GM19025 (cell line): ENCODE data around the gene BIRC7.

Source experiments
- ATAC-seq: cut with Tn5 transposase; IDR thresholded peaks from one replicate; pipeline ENCODE4 v1.9.1; 2021; ENCODE audit warnings: mild to moderate bottlenecking, low read depth, moderate library complexity; ENCODE audit not compliant: unreplicated experiment

The BIRC7 gene

DNA sequence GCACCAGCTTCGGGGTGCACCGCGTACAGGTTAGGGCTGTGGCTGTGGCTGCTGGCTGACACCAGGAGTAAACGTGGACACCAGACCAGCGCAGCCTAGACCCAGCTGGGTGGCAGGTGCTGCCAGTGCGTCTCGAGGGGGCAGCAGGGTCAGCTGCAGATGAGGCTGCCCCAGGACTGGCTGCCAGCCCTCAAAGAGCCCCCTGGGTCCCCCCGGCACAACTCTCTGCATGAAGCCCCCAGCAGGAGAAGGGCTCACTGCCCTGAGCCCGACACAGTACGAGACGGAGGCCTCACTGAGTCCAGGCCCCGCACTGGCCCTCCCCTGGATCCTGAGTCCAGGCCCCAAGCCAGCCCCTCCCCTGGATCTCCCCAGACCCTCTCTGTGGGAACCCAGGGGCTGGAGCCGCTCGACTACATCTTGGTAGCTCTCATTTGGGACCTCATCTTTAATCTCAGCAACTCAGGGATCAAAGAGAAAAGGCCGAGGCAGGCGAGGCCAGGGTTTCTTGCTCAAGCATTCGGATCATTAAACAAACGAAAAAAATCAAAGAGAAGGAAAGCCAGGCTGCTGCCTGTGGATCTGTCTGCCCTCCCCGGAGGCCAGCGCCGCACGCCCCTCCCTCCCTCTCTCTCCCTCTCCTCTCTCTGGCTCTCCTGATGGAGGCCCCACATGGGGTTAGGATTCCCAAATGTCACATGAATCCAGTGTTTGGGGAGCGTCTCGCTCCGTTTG lies 25.5 kb downstream of the BIRC7 start:
- no peak for ATAC-seq

DNA sequence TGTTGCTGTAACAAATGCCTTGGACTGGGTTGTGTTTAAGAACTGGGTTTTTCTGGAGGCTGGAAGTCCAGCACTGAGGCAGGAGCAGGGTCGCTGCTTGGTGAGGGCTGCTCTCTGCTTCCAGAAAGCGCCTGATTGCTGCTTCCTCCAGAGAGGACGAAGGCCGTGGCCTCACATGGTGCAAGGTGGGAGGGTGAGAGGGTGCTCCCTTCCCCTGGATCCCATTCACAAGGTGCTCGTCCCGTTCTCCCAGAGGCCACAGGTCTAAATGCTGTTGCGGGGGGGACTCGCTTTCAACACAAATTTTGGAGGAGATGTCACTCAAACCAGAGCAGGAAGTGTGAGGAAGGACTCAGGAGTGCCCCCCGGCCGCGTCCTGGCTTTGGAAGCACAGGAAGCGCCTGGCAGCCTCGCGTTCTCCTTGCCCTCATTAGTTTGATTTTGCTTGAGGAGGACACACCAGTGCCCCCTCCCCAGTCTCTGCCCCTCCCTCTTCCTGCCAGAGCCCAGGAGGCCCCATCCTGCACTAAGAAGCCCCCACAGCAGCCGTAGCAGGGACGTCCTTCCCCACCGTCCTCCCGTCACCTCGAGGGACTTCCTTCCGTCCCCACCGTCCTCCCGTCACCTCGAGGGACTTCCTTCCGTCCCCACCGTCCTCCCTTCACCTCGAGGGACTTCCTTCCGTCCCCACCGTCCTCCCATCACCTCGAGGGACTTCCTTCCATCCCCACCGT lies 26.3 kb downstream of the BIRC7 start:
- ATAC-seq, result no peak

GRCh38 chr20:63262836-63263235 lies 27.1 kb downstream of the BIRC7 start:
- no peak for ATAC-seq

DNA sequence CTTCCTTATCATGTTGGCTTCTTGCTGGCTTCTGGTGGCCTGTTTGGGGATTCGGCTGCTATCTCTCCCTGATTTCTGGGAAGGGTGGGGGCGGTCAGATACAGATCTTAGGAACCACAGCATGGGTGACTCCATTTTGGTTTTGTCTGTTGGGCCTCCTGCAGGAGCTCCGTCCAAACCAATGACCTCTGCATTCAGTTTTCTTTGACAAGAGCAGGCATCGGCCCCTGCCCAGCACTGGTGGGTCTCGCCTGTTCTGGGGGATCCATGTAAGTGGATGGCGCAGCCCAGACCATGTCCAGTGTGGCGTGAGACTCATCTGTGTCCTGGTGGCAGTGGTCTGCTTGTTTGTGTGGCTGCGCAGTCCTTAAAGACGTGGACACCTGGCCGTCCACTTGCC lies 28.3 kb downstream of the BIRC7 start:
- ATAC-seq, result no peak

- ATAC-seq, result no peak
Measured at GRCh38 chr20:63264519-63264918, 28.8 kb downstream of the BIRC7 start.

DNA sequence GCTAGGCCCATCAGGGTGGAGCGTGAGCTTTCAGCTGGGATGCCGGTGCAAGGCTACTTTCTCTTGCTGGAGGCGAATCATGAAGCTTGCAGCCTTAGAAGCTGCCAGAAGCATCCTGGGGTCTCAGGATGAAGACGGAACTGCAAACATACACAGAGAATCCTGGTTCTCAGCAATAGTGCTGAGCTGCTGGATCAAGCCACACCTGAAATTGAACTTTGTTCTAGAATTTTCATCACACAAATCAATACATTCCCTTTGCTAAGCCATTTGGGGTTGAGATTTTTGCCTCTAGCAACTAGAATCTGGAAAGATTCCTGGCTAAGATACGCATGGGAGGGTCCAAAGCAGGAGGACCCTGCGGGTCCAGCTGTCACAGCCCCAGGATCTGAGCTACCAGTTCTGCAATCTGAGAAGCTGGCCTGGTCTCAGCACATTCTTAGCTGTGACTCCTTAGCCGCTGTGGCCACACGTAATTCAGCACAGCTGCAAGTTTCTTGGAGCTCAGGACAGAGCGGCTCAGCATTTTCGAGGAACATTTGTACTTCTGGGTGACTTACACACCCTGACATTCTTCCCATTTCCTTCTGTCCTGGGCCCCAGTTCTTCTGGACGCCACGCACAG lies 30.3 kb downstream of the BIRC7 start:
- ATAC-seq, result no peak

DNA sequence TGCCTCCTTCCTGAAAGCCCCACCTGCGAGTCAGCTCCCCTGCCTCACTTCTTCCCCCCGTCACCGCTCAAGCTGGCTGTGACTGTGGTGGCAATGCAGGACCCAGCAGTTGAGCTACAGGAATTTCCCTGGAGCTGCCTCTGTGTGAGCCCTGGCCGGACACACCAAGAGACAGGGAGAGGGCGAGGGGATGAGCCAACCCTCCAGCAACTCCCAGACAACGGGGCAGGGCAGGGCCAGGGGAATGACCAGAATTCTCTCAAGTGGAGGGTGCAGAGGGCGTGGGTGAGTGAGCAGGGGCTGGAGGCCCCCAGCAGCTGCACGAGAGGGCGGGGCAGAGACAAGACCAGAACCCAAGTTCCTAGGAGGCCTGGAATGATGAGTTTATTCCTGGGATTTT lies 32.0 kb downstream of the BIRC7 start:
- ATAC-seq, result no peak

DNA sequence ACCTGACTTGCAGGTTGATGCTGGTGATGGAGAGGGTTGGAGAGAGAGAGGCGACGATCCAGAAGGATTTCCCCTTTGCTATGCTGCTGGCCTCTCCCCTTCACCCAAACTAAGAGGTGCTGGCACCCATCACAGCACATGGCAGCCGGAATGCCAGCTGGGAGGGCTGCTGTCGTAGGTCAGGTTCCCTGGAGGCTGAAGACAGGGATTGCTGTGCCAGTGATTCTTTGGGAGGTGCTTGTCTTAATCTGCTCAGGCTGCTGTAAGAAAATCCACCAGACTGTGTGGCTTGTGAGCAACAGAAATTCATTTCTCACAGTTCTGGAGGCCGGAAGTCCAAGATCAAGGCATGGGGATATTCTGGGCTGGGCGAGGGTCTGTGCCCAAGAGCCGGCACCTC lies 32.6 kb downstream of the BIRC7 start:
- no peak for ATAC-seq

DNA sequence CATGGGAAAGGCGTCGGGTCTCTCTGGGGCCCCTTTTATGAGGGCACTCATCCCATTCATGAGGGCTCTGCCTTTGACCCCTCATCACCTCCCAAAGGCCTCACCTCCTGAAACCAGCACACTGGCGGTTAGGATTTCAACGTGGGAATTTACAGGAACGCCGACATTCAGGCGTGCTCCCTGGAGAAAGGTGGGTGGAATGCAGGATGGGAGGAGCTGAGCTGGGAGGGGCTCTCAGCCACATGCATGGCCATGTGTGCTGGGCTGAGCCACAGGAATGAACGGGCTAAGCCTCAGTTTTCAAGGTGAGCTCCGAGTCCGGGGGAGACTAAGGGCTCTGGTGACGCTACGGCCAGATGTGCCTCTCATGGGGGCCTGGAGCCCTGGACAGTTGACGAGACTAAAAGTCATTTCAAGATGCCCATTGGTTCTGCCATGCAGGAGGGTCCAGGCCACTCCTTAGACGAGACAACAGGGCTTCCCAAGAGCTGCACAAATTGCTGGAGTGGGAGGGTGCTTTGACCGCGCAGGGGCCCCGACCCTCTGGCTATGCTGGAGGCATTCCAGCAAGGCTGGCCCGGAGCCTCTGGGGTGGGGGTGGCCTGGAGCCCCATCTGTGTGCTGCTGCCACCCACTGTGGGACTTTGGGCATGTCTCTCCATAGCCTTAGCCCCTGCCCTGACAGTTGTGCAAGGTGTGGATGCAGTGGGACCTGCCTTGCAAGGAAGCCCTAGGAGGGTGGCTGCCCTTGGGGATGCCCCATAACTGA lies 33.1 kb downstream of the BIRC7 start:
- no peak for ATAC-seq

DNA sequence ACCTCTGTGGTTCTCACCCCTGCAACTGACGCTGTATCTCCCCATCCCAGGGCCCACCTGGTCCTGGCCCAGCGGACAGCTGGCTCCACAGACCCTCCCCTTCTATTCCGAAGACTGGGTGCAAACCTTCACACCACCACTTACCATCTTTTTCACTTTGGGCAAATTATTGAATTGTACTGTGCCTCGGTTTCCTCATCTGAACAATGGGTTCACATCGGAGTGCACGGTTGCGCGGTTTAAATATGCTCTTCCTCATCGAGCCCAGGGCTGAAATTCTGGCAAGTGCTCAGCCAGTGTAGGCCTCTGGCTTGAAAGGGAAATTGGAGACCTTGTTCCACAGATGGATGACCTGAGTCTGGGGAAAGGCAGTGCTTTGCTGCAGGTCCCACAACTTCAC lies 34.0 kb downstream of the BIRC7 start:
- no peak for ATAC-seq

- no peak for ATAC-seq
Measured at GRCh38 chr20:63270606-63271325, 35.1 kb downstream of the BIRC7 start.

DNA sequence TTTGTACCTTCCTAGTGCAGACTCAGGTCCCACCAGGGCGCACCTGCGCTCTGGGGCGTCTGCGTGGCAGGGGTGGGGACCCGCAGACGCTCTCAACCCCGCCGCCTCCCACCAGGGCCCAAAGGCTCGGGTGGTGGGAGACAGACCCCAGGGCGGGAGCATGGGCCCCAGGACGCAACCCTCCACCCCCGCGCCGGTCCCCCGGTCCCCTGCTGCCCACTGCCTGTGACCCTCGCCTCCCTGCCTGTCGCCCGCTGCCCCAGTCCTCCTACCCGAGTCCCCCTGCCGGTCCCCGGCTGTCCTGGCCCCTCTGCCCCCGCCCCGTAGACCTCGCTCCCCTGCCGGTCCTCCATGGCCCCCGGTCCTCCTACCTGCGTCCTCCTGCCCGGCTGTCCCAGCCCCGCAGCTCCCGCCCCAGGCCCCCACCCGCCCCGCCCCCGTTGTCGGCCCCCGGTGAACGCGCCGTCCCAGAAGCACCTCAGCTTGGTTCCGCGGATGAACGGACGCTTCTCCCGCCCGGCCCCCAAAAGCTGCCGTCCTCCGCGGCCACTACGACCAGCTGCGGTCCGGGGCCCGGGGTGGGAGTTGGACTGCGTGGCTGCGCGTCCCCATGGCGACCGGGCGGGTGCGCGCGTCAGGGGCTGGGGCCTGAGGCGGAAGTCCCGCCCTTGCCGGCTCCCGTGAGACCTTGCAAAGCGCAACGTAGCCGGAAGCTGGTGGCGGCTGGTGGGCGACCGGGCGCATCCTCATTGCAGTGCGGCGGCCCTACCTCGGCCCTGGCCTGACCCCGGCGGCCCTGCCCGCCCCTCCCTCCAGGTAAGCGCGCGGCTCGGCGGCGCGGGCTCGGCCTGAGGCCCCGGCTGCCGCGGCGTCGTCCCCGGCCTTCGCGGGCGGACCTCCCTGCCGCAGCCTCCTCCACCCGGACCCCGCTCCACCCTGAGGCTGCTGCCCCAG lies 36.7 kb downstream of the BIRC7 start, which contains the start of gene ARFGAP1:
Gene ARFGAP1, plus strand, starts transcription at position 709 of the 954 bp plus-strand sequence. CDS start 2,768 bp downstream, outside the sequence.
- peak; percentile 84 for ATAC-seq

- no peak for ATAC-seq
Measured at GRCh38 chr20:63273059-63273579, 37.4 kb downstream of the BIRC7 start.

- ATAC-seq, result no peak
Measured at GRCh38 chr20:63273635-63274380, 38.1 kb downstream of the BIRC7 start.

DNA sequence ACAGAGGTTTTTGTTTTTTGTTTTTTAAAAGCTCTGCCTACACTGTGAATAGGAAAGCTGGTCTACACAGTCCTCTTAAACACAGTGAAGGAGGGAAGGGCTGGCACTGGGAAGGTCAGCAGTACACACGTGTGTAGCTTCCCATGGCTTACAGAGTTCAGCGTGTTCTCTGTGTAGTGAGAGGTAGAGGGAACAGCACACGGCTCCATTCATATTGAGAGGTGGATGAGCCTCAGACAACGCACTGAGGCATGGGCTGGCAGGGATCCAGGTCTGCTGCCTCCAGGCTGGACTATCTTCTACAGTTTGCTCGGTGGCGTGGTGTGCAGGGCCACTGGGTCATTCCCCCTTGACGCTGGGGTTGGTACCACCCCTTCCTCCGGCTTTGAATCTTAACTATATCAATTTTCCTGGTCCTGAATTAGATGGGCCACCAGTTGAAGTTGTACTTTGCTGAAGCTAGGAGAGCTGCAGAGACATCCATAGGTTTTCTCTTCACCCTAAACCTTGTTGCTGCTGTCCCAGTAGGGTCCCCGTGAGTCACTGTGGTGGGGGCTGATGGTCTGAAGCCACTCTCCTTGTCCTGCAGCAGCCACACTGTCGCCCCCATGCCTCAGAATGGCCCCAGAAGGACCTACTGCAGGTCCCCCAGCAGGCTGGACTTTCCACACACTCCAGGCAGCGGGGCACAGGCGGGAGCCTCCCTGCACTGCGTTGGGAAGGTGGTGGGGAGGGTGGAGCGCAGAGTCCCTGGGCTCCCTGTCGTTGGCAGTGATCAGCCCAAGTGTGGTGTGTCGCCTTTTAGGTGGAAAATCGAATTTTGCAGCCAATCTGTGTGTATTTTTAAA lies 38.9 kb downstream of the BIRC7 start:
- no peak for ATAC-seq

GRCh38 chr20:63275825-63276224 lies 40.1 kb downstream of the BIRC7 start:
- ATAC-seq, result no peak

DNA sequence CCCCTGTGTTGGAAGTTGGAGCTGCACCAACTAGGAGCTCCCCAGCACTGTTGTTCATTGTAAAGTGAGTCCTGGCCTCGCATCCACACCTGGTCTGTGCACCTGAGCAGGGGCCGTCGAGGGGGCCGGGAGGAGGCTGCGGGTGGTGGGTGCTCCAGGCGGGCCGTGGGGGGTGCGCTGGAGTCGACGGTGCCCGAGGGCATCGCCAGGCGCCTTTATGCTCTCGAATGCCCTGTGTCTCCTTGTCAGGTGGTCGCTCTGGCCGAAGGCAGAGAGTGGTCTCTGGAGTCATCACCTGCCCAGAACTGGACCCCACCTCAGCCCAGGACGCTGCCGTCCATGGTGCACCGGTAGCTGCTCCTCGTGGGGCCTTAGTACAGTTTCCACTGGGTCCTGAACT lies 41.3 kb downstream of the BIRC7 start:
- no peak for ATAC-seq
